Tibial artery (tissue), 4 donors: Measurements from ENCODE around the gene HSD17B3.
"Not testable (repeated sequence)": the region's sequence is repeated elsewhere in the genome, so short reads cannot be mapped to it uniquely, and the experiment has no call there.

Experiments
- DNase-seq, 2 donors: peaks; one replicate each; pipeline ENCODE4 v3.0.0-alpha.2; 2019
- H3K27ac ChIP-seq, 2 donors: fragments of 200-600 bp; sonication (generic) in 1 of 2; 1 replicate in 1 of 2; 2 replicates in 1 of 2; pipeline ENCODE4 v1.5.1; 2018 to 2019; ENCODE audit warnings: mild to moderate bottlenecking in 1 of 2
- H3K27me3 ChIP-seq, 2 donors: fragments of 200-600 bp; sonication (generic) in 1 of 2; one replicate each; pipeline versions ENCODE4 v1.5.1 to v1.6.0; 2016 to 2019
- H3K36me3 ChIP-seq, 3 donors: fragments of 200-600 bp; sonication (generic) in 2 of 3; one replicate each; pipeline ENCODE4 v1.5.1; 2016 to 2019; ENCODE audit warnings: mild to moderate bottlenecking in 2 of 3
- H3K4me1 ChIP-seq, 4 donors: fragments of 200-600 bp; sonication (generic) in 2 of 4; 1 replicate in 3 of 4; 2 replicates in 1 of 4; pipeline ENCODE4 v1.5.1; 2016 to 2019
- H3K4me3 ChIP-seq, 2 donors: fragments of 200-600 bp; sonication (generic) in 1 of 2; 1 replicate in 1 of 2; 2 replicates in 1 of 2; pipeline ENCODE4 v1.5.1; 2018 to 2019; ENCODE audit warnings: mild to moderate bottlenecking in 2 of 2
- H3K9me3 ChIP-seq, 3 donors: fragments of 200-600 bp; sonication (generic) in 1 of 3; one replicate each; pipeline ENCODE4 v1.5.1; 2016 to 2019
- CTCF ChIP-seq, 2 experiments: fragments of 200-600 bp in 1 of 2; fragments of 450-650 bp in 1 of 2; IDR thresholded peaks; one replicate each; pipeline ENCODE4 v1.5.1; 2017 to 2019; ENCODE audit warnings: antibody characterized with exemption in 2 of 2, mild to moderate bottlenecking in 1 of 2, moderate library complexity in 1 of 2
- intact Hi-C: fragments of 100-400 bp; cut with DNase I; formaldehyde crosslinking; loops from one replicate; pipeline ENCODE4 v1.15.0; 2023; ENCODE audit warnings: low total_unique reads

Gene HSD17B3

GRCh38 chr9:96201140-96201539 is 100.8 kb downstream of the HSD17B3 start:
- DNase-seq: no peak
- H3K27me3 ChIP-seq: no peaks in the 10 kb centered on the region
- no peaks in the 10 kb centered on the region for H3K4me1 ChIP-seq
- no peak for TF ChIP-seq CTCF (IDR thresholded peaks at IDR 0.05)
- H3K9me3 ChIP-seq: no peaks in the 10 kb centered on the region
- intact Hi-C loops: no loop called here
- H3K27ac ChIP-seq: no peak overlapping the region
- H3K36me3 ChIP-seq: no peaks in the 10 kb centered on the region
- H3K4me3 ChIP-seq: no peak overlapping the region

DNA sequence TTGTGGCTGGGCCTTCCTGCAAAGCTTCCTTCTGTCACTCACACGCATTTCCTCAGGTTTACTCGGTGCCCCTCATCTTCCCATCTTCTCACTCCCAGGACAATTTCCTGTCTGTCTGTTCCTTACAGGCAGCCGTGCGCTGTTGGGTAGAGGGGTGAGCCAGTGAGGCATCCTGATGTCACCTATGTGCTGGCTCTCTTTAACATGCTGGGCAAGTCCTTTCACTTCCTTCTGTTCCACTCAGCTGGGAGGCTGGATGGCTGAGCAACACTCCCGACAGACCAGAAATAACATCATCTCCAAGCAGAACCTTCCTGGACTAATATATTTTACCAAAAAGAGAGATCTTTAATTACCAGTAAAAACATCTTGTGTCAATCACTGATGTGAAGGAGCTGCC is 103.0 kb downstream of the HSD17B3 start:
- no peak overlapping the region for H3K27ac ChIP-seq
- DNase-seq: no peak
- H3K9me3 ChIP-seq: no peaks in the 10 kb centered on the region
- no peaks in the 10 kb centered on the region for H3K36me3 ChIP-seq
- H3K4me1 ChIP-seq: no peaks in the 10 kb centered on the region
- no peak for TF ChIP-seq CTCF (IDR thresholded peaks at IDR 0.05)
- intact Hi-C loops: no loop called here
- H3K4me3 ChIP-seq: no peak overlapping the region
- H3K27me3 ChIP-seq: no peaks in the 10 kb centered on the region

- H3K36me3 ChIP-seq: no peaks in the 10 kb centered on the region
- peaks cover 0 to 7% (median 3%) of the 10 kb centered on the region in 3 donors for H3K9me3 ChIP-seq
- no peak for TF ChIP-seq CTCF (IDR thresholded peaks at IDR 0.05)
- H3K27me3 ChIP-seq: no peaks in the 10 kb centered on the region
- H3K27ac ChIP-seq: no peak overlapping the region
- intact Hi-C loops: no loop called here
- no peak overlapping the region for H3K4me3 ChIP-seq
- no peak for DNase-seq
- no peaks in the 10 kb centered on the region for H3K4me1 ChIP-seq
These were observed 106.4 kb downstream of the HSD17B3 start for GRCh38 chr9:96195541-96195940.

DNA sequence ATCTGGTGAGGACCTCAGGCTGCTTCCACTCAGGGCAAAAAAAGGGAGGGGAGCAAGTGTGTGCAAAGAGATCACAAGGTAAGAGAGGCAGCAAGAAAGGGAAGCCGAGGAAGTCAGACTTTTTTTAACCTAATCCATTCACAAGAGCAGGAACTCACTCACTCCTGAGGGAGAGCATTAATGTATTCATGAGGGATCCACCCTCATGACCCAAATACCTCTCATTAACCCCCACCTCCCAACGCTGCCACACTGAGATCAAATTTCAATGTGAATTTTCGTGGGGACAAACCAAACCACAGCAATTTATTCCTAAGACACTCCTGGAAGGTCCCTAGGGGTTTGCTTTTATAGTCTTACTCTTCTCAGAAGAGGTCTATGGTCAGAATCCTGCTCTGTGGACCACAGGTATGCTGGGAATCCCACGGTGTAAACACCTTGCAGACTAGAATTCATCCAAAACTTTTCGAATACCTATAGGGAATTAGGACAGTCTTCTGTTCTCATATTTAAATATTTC is 108.7 kb downstream of the HSD17B3 start:
- DNase-seq: no peak
- Histone ChIP-seq H3K4me1 (no peaks in the 10 kb centered on the region), H3K4me3 (no peak overlapping the region), H3K27me3 (no peaks in the 10 kb centered on the region), H3K9me3 (peaks cover 3 to 16% (median 9%) of the 10 kb centered on the region in 3 donors), H3K27ac (no peak overlapping the region), H3K36me3 (no peaks in the 10 kb centered on the region)
- intact Hi-C loops: no loop called here
- TF ChIP-seq CTCF (IDR thresholded peaks at IDR 0.05): no peak

DNA sequence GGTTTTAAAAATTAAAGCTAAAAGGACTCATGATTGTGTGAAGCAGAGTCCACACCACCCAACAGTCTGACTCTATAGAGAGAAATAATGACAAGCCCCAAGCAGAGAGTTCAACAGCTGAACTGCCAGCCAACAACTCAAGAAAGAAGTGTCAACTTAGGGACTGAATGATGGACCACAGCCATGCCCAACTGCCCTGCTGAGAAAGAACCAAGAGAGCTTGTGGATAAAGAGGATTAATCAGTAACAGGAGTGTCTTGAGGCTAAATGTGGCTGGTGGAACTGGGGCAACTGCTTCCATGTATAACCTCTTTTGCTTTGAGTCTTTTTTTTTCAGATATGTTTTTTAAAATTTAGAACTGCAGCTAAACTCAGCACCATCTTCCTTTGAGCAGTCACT is 109.3 kb downstream of the HSD17B3 start:
- H3K9me3 ChIP-seq: peaks cover 3 to 16% (median 9%) of the 10 kb centered on the region in 3 donors
- H3K27me3 ChIP-seq: no peaks in the 10 kb centered on the region
- intact Hi-C loops: no loop called here
- DNase-seq: no peak
- TF ChIP-seq CTCF (IDR thresholded peaks at IDR 0.05): no peak
- H3K27ac ChIP-seq: no peak overlapping the region
- H3K4me3 ChIP-seq: no peak overlapping the region
- no peaks in the 10 kb centered on the region for H3K4me1 ChIP-seq
- no peaks in the 10 kb centered on the region for H3K36me3 ChIP-seq

DNA sequence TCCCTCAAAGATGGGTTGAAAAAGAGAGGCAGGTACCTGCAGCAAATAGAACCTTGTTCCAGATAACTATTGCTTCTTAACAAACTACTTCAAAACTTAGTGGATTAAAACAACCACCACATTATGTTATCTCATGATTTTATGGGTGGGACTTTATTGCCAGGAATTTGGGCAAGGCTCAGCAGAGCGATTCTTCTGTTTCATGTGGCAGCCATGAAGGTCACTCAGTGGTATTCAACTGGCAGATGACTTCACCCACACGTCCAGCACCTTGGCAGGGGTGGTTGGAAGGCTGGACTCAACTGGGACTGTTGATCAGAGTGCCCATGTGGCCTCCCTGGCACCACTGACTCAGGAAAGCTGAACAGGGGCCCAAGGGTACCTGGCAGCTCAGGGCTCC is 112.0 kb downstream of the HSD17B3 start:
- Histone ChIP-seq H3K36me3 (no peaks in the 10 kb centered on the region), H3K4me1 (peaks cover 0 to 12% (median 7%) of the 10 kb centered on the region in 4 donors), H3K4me3 (no peak overlapping the region), H3K27ac (no peak overlapping the region), H3K27me3 (no peaks in the 10 kb centered on the region), H3K9me3 (peaks cover 3 to 20% (median 15%) of the 10 kb centered on the region in 3 donors)
- intact Hi-C loops: no loop called here
- no peak for TF ChIP-seq CTCF (IDR thresholded peaks at IDR 0.05)
- DNase-seq: no peak

DNA sequence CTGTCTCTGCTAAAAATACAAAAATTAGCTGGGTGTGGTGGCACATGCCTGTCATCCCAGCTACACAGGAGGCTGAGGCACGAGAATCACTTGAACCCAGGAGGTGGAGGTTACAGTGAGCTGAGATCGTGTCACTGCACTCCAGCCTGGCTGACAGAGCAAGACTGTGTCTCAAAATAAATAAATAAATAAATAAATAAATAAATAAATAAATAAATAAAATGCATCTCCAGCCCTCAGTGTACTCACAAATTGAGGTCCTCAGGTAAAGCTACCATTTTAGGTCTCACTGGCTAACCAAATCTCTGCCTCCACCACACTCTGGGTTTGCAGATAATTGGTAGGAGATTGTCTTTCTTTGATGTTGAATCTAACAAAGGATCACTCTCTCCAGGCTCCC is 112.4 kb downstream of the HSD17B3 start:
- H3K4me1 ChIP-seq: peaks cover 0 to 12% (median 7%) of the 10 kb centered on the region in 4 donors
- H3K27me3 ChIP-seq, intact Hi-C loops, H3K27ac ChIP-seq, H3K36me3 ChIP-seq, DNase-seq, H3K4me3 ChIP-seq: not testable (repeated sequence)
- H3K9me3 ChIP-seq: peaks cover 3 to 20% (median 15%) of the 10 kb centered on the region in 3 donors
